GM19467 (cell line): ENCODE data around the gene IRF2.
"Not testable (repeated sequence)": the region's sequence is repeated elsewhere in the genome, so short reads cannot be mapped to it uniquely, and the experiment has no call there.

Experiments used
- ATAC-seq: cut with Tn5 transposase; IDR thresholded peaks from one replicate; pipeline ENCODE4 v1.9.1; 2021; ENCODE audit warnings: mild to moderate bottlenecking, moderate library complexity; ENCODE audit not compliant: unreplicated experiment

IRF2 gene

GRCh38 chr4:184392748-184393559 is 81.4 kb downstream of the IRF2 start:
- ATAC-seq, result no peak

GRCh38 chr4:184392316-184392715 is 82.0 kb downstream of the IRF2 start:
- ATAC-seq, result no peak

GRCh38 chr4:184389978-184390900 is 84.1 kb downstream of the IRF2 start:
- ATAC-seq, result no peak

GRCh38 chr4:184388106-184388505 is 86.2 kb downstream of the IRF2 start:
- no peak for ATAC-seq

- no peak for ATAC-seq
Observed at GRCh38 chr4:184387351-184387750, 87.0 kb downstream of the IRF2 start.

- no peak for ATAC-seq
Observed at GRCh38 chr4:184386271-184386781, 88.0 kb downstream of the IRF2 start.

- ATAC-seq, result no peak
Observed at GRCh38 chr4:184385705-184386141, 88.6 kb downstream of the IRF2 start.

GRCh38 chr4:184384810-184385557 is 89.4 kb downstream of the IRF2 start:
- ATAC-seq, result peak; percentile 14

- ATAC-seq, result peak; percentile 83
Observed at GRCh38 chr4:184384056-184384809, 90.1 kb downstream of the IRF2 start.

GRCh38 chr4:184383497-184384055 is 90.8 kb downstream of the IRF2 start:
- no peak for ATAC-seq

- ATAC-seq, result no peak
Observed at GRCh38 chr4:184382189-184382846, 92.0 kb downstream of the IRF2 start.

GRCh38 chr4:184380707-184381106 is 93.6 kb downstream of the IRF2 start:
- ATAC-seq, result no peak

GRCh38 chr4:184380214-184380613 is 94.1 kb downstream of the IRF2 start:
- not testable (repeated sequence) for ATAC-seq

GRCh38 chr4:184376923-184377322 is 97.4 kb downstream of the IRF2 start:
- ATAC-seq, result no peak

GRCh38 chr4:184376126-184376838 is 98.1 kb downstream of the IRF2 start:
- no peak for ATAC-seq

GRCh38 chr4:184375623-184376022 is 98.7 kb downstream of the IRF2 start:
- ATAC-seq, result not testable (repeated sequence)

GRCh38 chr4:184375027-184375426 is 99.3 kb downstream of the IRF2 start:
- ATAC-seq, result no peak

GRCh38 chr4:184373886-184374405 is 100.4 kb downstream of the IRF2 start:
- no peak for ATAC-seq
